Vagina (tissue), 2 donors: ENCODE results near the gene PBXIP1.

Source experiments
- CTCF ChIP-seq, 3 experiments: fragments of 450-650 bp in 2 of 3; fragments of 200-600 bp in 1 of 3; sonication (generic) in 1 of 3; IDR thresholded peaks; one replicate each; pipeline ENCODE4 v1.5.1; 2017 to 2019; ENCODE audit warnings: antibody characterized with exemption in 3 of 3, mild to moderate bottlenecking in 2 of 3, moderate library complexity in 2 of 3
- POLR2A ChIP-seq, 2 donors: fragments of 450-650 bp; IDR thresholded peaks; one replicate each; pipeline ENCODE4 v1.6.1; 2017; ENCODE audit warnings: antibody characterized with exemption in 2 of 2, mild to moderate bottlenecking in 2 of 2, moderate library complexity in 2 of 2
- POLR2AphosphoS5 ChIP-seq, 2 donors: sonication (generic); formaldehyde crosslinking; IDR thresholded peaks; one replicate each; pipeline ENCODE4 v1.9.0; 2017; ENCODE audit warnings: antibody characterized with exemption in 2 of 2, mild to moderate bottlenecking in 2 of 2, low read depth in 1 of 2; ENCODE audit not compliant: insufficient read depth in 1 of 2

GRCh38 chr1:154958036-154958435 is 2.1 kb upstream of the PBXIP1 start:
- TF ChIP-seq POLR2A (IDR thresholded peaks at IDR 0.05) = no peak
- TF ChIP-seq CTCF (IDR thresholded peaks at IDR 0.05) = no peak
- TF ChIP-seq POLR2AphosphoS5 (IDR thresholded peaks at IDR 0.05; ENCODE audit: insufficient read depth in 1 of 2, low read depth in 1 of 2) = no peak
